Esophagus (tissue), 2 donors: ENCODE measurements around the gene CDYL. TPM values are rescaled to one million over a fixed set of nuclear protein-coding genes. Genes with fewer than 3 reads are reported as not detected.
A peak's percentile ranks its signal among the peaks of the same experiment; 100 is the strongest.

Experiments
- H3K27ac ChIP-seq, 2 donors: one replicate each; pipeline ENCODE4 v1.5.1; 2013; ENCODE audit warnings: low read depth in 2 of 2, mild to moderate bottlenecking in 2 of 2, inconsistent platforms in 1 of 2, low read length in 1 of 2, moderate library complexity in 1 of 2
- H3K27me3 ChIP-seq, 2 donors: one replicate each; pipeline ENCODE4 v1.6.1; 2013; ENCODE audit warnings: low read length in 2 of 2, control low read depth in 1 of 2, mild to moderate bottlenecking in 1 of 2; ENCODE audit not compliant: insufficient read depth in 2 of 2, control insufficient read depth in 1 of 2
- H3K36me3 ChIP-seq, 2 donors: one replicate each; pipeline ENCODE4 v1.6.1; 2013; ENCODE audit warnings: low read length in 1 of 2; ENCODE audit not compliant: control insufficient read depth in 2 of 2, insufficient read depth in 2 of 2
- H3K4me1 ChIP-seq, 2 donors: one replicate each; pipeline ENCODE4 v1.6.1; 2013; ENCODE audit warnings: low read length in 1 of 2; ENCODE audit not compliant: control insufficient read depth in 2 of 2, insufficient read depth in 2 of 2
- H3K4me3 ChIP-seq, 2 donors: one replicate each; pipeline ENCODE4 v1.5.1; 2013; ENCODE audit warnings: low read length in 2 of 2, mild to moderate bottlenecking in 2 of 2, low read depth in 1 of 2, moderate library complexity in 1 of 2
- H3K9me3 ChIP-seq, 2 donors: one replicate each; pipeline ENCODE4 v1.6.1; 2013; ENCODE audit warnings: mild to moderate bottlenecking in 2 of 2, low read depth in 1 of 2, low read length in 1 of 2, moderate library complexity in 1 of 2; ENCODE audit not compliant: control insufficient read depth in 2 of 2, insufficient read depth in 1 of 2
- WGBS, 2 donors: extraction: QIAGEN DNeasy Blood & Tissue Kit; methylation state at CpG; one replicate each; pipeline ENCODE4 v1.1.7; 2013; 5-methylcytosine and 5-hydroxymethylcytosine counted together
- polyA plus RNA-seq, 2 donors: library from polyadenylated mRNA; stranded (reverse); fragments of 200-250 nt; gene quantifications; one replicate each; pipeline ENCODE4 v1.2.3, GENCODE V29; 2013
- donor health status: healthy with polysubstance abuse.
- donor health status: Bipolar disorder and iron deficiency.

The CDYL gene
- polyA plus RNA-seq, 2 donors, result 9.0 to 10.5 TPM

GRCh38 chr6:4914420-4915159 is 138.4 kb downstream of the CDYL start:
- Histone ChIP-seq H3K36me3 (peaks cover 0 to 4% of the 10 kb centered on the region in 2 donors), H3K4me1 (peaks cover 0 to 16% of the 10 kb centered on the region in 2 donors), H3K27ac (peak overlapping the region in 1 of 2 donors; percentile 47), H3K9me3 (no peaks in the 10 kb centered on the region), H3K4me3 (no peak overlapping the region), H3K27me3 (no peaks in the 10 kb centered on the region)
- 60 to 68% methylated on average over 14 of the region's 14 CpGs for WGBS, 2 donors

GRCh38 chr6:4916954-4917561 is 140.9 kb downstream of the CDYL start:
- H3K36me3 ChIP-seq, result peaks cover 0 to 4% of the 10 kb centered on the region in 2 donors
- peaks cover 0 to 12% of the 10 kb centered on the region in 2 donors for H3K4me1 ChIP-seq
- 49 to 70% methylated on average over 5 of the region's 5 CpGs for WGBS, 2 donors
- H3K4me3 ChIP-seq, result no peak overlapping the region
- H3K9me3 ChIP-seq, result no peaks in the 10 kb centered on the region
- no peaks in the 10 kb centered on the region for H3K27me3 ChIP-seq
- no peak overlapping the region for H3K27ac ChIP-seq

GRCh38 chr6:4920914-4921410 is 144.8 kb downstream of the CDYL start:
- H3K27ac ChIP-seq, result no peak overlapping the region
- H3K36me3 ChIP-seq, result peaks cover 0 to 4% of the 10 kb centered on the region in 2 donors
- peaks cover 0 to 4% of the 10 kb centered on the region in 2 donors for H3K4me1 ChIP-seq
- no peaks in the 10 kb centered on the region for H3K27me3 ChIP-seq
- no peak overlapping the region for H3K4me3 ChIP-seq
- no peaks in the 10 kb centered on the region for H3K9me3 ChIP-seq
- 85 to 89% methylated on average over 5 of the region's 5 CpGs for WGBS, 2 donors

GRCh38 chr6:4922488-4923037 is 146.4 kb downstream of the CDYL start:
- H3K9me3 ChIP-seq, result no peaks in the 10 kb centered on the region
- H3K4me3 ChIP-seq, result no peak overlapping the region
- peaks cover 0 to 4% of the 10 kb centered on the region in 2 donors for H3K4me1 ChIP-seq
- H3K27ac ChIP-seq, result no peak overlapping the region
- no peaks in the 10 kb centered on the region for H3K27me3 ChIP-seq
- 84 to 85% methylated on average over 13 of the region's 13 CpGs for WGBS, 2 donors
- H3K36me3 ChIP-seq, result peaks cover 0 to 4% of the 10 kb centered on the region in 2 donors

- peaks cover 0 to 4% of the 10 kb centered on the region in 2 donors for H3K4me1 ChIP-seq
- no peak overlapping the region for H3K4me3 ChIP-seq
- WGBS, 2 donors, result 81 to 84% methylated on average over 3 of the region's 3 CpGs
- H3K27ac ChIP-seq, result no peak overlapping the region
- H3K9me3 ChIP-seq, result no peaks in the 10 kb centered on the region
- no peaks in the 10 kb centered on the region for H3K27me3 ChIP-seq
- H3K36me3 ChIP-seq, result peaks cover 0 to 4% of the 10 kb centered on the region in 2 donors
Observed at GRCh38 chr6:4923081-4923480, 146.9 kb downstream of the CDYL start.

GRCh38 chr6:4924661-4925271 is 148.6 kb downstream of the CDYL start:
- Histone ChIP-seq H3K27ac (no peak overlapping the region), H3K4me1 (peaks cover 0 to 4% of the 10 kb centered on the region in 2 donors), H3K36me3 (no peaks in the 10 kb centered on the region), H3K4me3 (no peak overlapping the region), H3K9me3 (no peaks in the 10 kb centered on the region), H3K27me3 (no peaks in the 10 kb centered on the region)
- WGBS, 2 donors, result 89 to 91% methylated on average over 9 of the region's 9 CpGs

- peak overlapping the region in 1 of 2 donors; percentile 59 for H3K27ac ChIP-seq
- no peaks in the 10 kb centered on the region for H3K36me3 ChIP-seq
- peaks cover 0 to 6% of the 10 kb centered on the region in 2 donors for H3K4me1 ChIP-seq
- no peaks in the 10 kb centered on the region for H3K9me3 ChIP-seq
- H3K27me3 ChIP-seq, result no peaks in the 10 kb centered on the region
- no peak overlapping the region for H3K4me3 ChIP-seq
- 91 to 96% methylated on average over 12 of the region's 12 CpGs for WGBS, 2 donors
Observed at GRCh38 chr6:4925580-4925979, 149.4 kb downstream of the CDYL start.

- 81 to 82% methylated on average over 3 of the region's 3 CpGs for WGBS, 2 donors
- Histone ChIP-seq H3K4me1 (peaks cover 10 to 21% of the 10 kb centered on the region in 2 donors), H3K9me3 (no peaks in the 10 kb centered on the region), H3K27ac (no peak overlapping the region), H3K4me3 (no peak overlapping the region), H3K36me3 (no peaks in the 10 kb centered on the region), H3K27me3 (no peaks in the 10 kb centered on the region)
Observed at GRCh38 chr6:4928426-4928825, 152.2 kb downstream of the CDYL start.

GRCh38 chr6:4929097-4929718 is 153.0 kb downstream of the CDYL start:
- 81 to 86% methylated on average over 1 of the region's 1 CpG for WGBS, 2 donors
- H3K4me3 ChIP-seq, result no peak overlapping the region
- H3K36me3 ChIP-seq, result no peaks in the 10 kb centered on the region
- no peaks in the 10 kb centered on the region for H3K27me3 ChIP-seq
- H3K4me1 ChIP-seq, result peaks cover 10 to 21% of the 10 kb centered on the region in 2 donors
- no peak overlapping the region for H3K27ac ChIP-seq
- H3K9me3 ChIP-seq, result no peaks in the 10 kb centered on the region
